Gastrocnemius medialis (tissue), 4 donors: ENCODE data around the gene MARK3. TPM values are rescaled to one million over a fixed set of nuclear protein-coding genes. Genes with fewer than 3 reads are reported as not detected.

Source experiments
- ATAC-seq, 2 donors: fragments of 150-250 bp; one replicate each; pipeline ENCODE4 v1.9.1; 2016
- DNase-seq, 2 donors: peaks; one replicate each; pipeline ENCODE4 v3.0.0-alpha.2; 2019
- H3K27ac ChIP-seq, 4 donors: fragments of 200-600 bp; sonication (generic); 1 replicate in 1 of 4; 2 replicates in 3 of 4; pipeline ENCODE4 v1.5.1; 2016 to 2018; ENCODE audit warnings: mild to moderate bottlenecking in 2 of 4, moderate library complexity in 1 of 4
- H3K27me3 ChIP-seq, 3 donors: fragments of 200-600 bp; sonication (generic) in 2 of 3; 1 replicate in 1 of 3; 2 replicates in 2 of 3; pipeline versions ENCODE4 v1.5.1 to v1.6.0; 2016 to 2019; ENCODE audit warnings: mild to moderate bottlenecking in 1 of 3, moderate library complexity in 1 of 3
- H3K36me3 ChIP-seq, 2 donors: fragments of 200-600 bp; sonication (generic) in 1 of 2; one replicate each; pipeline ENCODE4 v1.5.1; 2017 to 2018
- H3K4me1 ChIP-seq, 2 donors: fragments of 200-600 bp; sonication (generic) in 1 of 2; one replicate each; pipeline ENCODE4 v1.5.1; 2016 to 2017; ENCODE audit warnings: mild to moderate bottlenecking in 2 of 2
- H3K4me3 ChIP-seq, 4 donors: fragments of 200-600 bp; sonication (generic) in 3 of 4; 1 replicate in 1 of 4; 2 replicates in 3 of 4; pipeline ENCODE4 v1.5.1; 2016 to 2019; ENCODE audit warnings: mild to moderate bottlenecking in 2 of 4
- H3K9me3 ChIP-seq, 3 donors: fragments of 200-600 bp; sonication (generic) in 2 of 3; 1 replicate in 1 of 3; 2 replicates in 2 of 3; pipeline ENCODE4 v1.5.1; 2016 to 2019
- POLR2A ChIP-seq, 2 donors: fragments of 450-650 bp; IDR thresholded peaks; one replicate each; pipeline ENCODE4 v1.6.1; 2017; ENCODE audit warnings: antibody characterized with exemption in 2 of 2, mild to moderate bottlenecking in 2 of 2, moderate library complexity in 2 of 2
- in situ Hi-C, 4 donors: fragments of 200-750 bp; cut with MboI; loops; one replicate each; pipeline versions ENCODE4 v1.15.0 to v1.8.0; 2017; ENCODE audit warnings: low sequenced_read_pairs in 4 of 4
- intact Hi-C: fragments of 100-400 bp; cut with DNase I; formaldehyde crosslinking; loops from one replicate; pipeline ENCODE4 v1.15.1; 2023; ENCODE audit warnings: low total_unique reads
- total RNA-seq, 4 donors: library from RNA; depleted of rRNA; stranded (reverse); fragments of >200 nt; gene quantifications; one replicate each; pipeline versions ENCODE4 v1.1.0 to v1.2.3, GENCODE V29; 2016
- TF ChIP-seq, protein P1 (sequence below), 5 experiments: fragments of 450-650 bp in 3 of 5; fragments of 200-600 bp in 2 of 5; sonication (generic) in 2 of 5; IDR thresholded peaks in 4 of 5; conservative IDR thresholded peaks in 1 of 5; 1 replicate in 4 of 5; 2 replicates in 1 of 5; pipeline ENCODE4 v1.5.1; 2016 to 2019; ENCODE audit warnings: antibody characterized with exemption in 5 of 5, mild to moderate bottlenecking in 3 of 5, moderate library complexity in 3 of 5

The MARK3 gene
- total RNA-seq, 4 donors from 2014 or later = 60.2 to 73.1 (median 71.6) TPM

DNA sequence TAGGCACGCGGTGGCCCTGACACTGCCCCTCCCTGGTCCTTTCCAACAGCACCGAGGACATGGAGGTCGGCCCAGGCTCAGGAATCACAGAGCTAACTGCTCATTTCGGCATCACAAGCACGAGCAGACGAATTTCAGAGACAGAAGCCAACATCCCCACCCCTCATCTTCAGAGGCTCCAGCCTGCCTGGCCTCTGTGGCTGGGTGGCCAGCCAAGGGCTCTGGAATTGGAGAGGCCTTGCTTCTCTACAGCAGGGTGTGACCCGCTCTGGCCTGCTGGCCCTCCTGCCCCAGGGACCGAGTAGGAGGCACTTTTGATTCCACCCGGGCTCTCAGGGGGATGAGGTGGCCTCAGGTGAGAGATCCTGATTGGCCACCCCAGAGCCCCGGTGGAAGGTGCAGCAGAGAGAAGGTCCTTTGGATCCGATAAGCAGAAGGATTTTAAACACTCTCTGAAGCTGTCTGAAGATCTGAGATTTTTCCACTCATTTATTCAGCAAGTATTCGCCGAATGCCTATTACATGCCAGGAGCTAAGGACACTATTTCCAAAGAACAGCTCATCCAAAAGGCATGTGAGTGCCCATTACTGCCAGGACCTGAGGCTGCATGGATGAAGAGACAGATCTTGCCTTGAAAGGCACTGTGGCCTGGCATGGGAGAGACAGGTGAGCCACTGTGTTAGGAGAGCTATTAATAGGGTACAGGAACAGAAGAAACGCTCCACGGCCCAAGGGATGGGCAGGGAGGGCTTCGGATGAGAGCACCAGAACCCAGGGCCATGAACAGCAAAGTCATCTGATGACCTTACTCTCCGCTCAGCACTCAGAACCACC, 167.0 kb downstream of the MARK3 start:
- intact Hi-C loops (loop anchor here (5.0 to 10.0 kb wide), 2 partner anchors 165 to 1173 kb away; partner anchors contain the start of genes ADSS1 and MARK3), in situ Hi-C loops (loop anchor here in 1 of 4 donors (25.0 kb wide), 1 partner anchor 360 kb away; a partner anchor contains a TSS)
- Histone ChIP-seq H3K36me3 (no peaks in the 10 kb centered on the region), H3K27ac (peak overlapping the region; percentile 74 to 97 (median 86)), H3K27me3 (no peaks in the 10 kb centered on the region), H3K9me3 (no peaks in the 10 kb centered on the region), H3K4me3 (peak overlapping the region in 1 of 4 donors; percentile 40), H3K4me1 (peaks cover 46 to 74% of the 10 kb centered on the region in 2 donors)
- ATAC-seq (peak; percentile 65 to 72), DNase-seq (peak; percentile 55 to 83)
- TF ChIP-seq, protein P1, sequence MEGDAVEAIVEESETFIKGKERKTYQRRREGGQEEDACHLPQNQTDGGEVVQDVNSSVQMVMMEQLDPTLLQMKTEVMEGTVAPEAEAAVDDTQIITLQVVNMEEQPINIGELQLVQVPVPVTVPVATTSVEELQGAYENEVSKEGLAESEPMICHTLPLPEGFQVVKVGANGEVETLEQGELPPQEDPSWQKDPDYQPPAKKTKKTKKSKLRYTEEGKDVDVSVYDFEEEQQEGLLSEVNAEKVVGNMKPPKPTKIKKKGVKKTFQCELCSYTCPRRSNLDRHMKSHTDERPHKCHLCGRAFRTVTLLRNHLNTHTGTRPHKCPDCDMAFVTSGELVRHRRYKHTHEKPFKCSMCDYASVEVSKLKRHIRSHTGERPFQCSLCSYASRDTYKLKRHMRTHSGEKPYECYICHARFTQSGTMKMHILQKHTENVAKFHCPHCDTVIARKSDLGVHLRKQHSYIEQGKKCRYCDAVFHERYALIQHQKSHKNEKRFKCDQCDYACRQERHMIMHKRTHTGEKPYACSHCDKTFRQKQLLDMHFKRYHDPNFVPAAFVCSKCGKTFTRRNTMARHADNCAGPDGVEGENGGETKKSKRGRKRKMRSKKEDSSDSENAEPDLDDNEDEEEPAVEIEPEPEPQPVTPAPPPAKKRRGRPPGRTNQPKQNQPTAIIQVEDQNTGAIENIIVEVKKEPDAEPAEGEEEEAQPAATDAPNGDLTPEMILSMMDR (IDR thresholded peaks at IDR 0.05 in 4 of 5, conservative IDR thresholded peaks at IDR 0.05 in 1 of 5) = no peak
- TF ChIP-seq POLR2A (IDR thresholded peaks at IDR 0.05) = no peak

GRCh38 chr14:103552846-103553210, 167.6 kb downstream of the MARK3 start:
- ATAC-seq (no peak), DNase-seq (no peak)
- Histone ChIP-seq H3K4me1 (peaks cover 52 to 80% of the 10 kb centered on the region in 2 donors), H3K9me3 (no peaks in the 10 kb centered on the region), H3K36me3 (no peaks in the 10 kb centered on the region), H3K27ac (peak overlapping the region; percentile 74 to 97 (median 86)), H3K27me3 (no peaks in the 10 kb centered on the region), H3K4me3 (no peak overlapping the region)
- in situ Hi-C loops = loop anchor here in 1 of 4 donors (25.0 kb wide), 1 partner anchor 359 kb away; a partner anchor contains a TSS
- intact Hi-C loops = loop anchor here (5.0 to 10.0 kb wide), 2 partner anchors 166 to 1172 kb away; partner anchors contain the start of genes ADSS1 and MARK3
- TF ChIP-seq POLR2A (IDR thresholded peaks at IDR 0.05) = no peak
- TF ChIP-seq, protein P1 (IDR thresholded peaks at IDR 0.05 in 4 of 5, conservative IDR thresholded peaks at IDR 0.05 in 1 of 5) = no peak

Other genes starting within 250 kb of the MARK3 start
- 100 to 1,000 TPM; 313 to 538 (median 374) TPM for gene EIF5, start 51.2 kb upstream of the MARK3 start, total RNA-seq
- 100 to 1,000 TPM in 1 of 4 donors, 10 to 100 TPM in 3; 20.7 to 110 (median 43.4) TPM for gene CKB, start 137.4 kb downstream of the MARK3 start, total RNA-seq
- gene TRMT61A, start 143.8 kb downstream of the MARK3 start, total RNA-seq = 10 to 100 TPM in 1 of 4 donors, 1 to 10 TPM in 3; 8.3 to 11.0 (median 9.6) TPM
- gene BAG5, start 177.2 kb downstream of the MARK3 start, total RNA-seq = 10 to 100 TPM; 16.9 to 22.6 (median 21.0) TPM
- gene COA8, start 177.5 kb downstream of the MARK3 start, total RNA-seq = 100 to 1,000 TPM in 1 of 4 donors, 10 to 100 TPM in 3; 56.7 to 111 (median 71.7) TPM
- gene KLC1, start 243.8 kb downstream of the MARK3 start, total RNA-seq = 100 to 1,000 TPM; 217 to 398 (median 309) TPM